ENCODE measurements around the gene POLR2H.
"Not testable (repeated sequence)": the region's sequence is repeated elsewhere in the genome, so short reads cannot be mapped to it uniquely, and the experiment has no call there.

POLR2H gene

GRCh38 chr3:184336547-184337398 lies 24.7 kb upstream of the POLR2H start:
- DNase-seq, result peak; percentile 37

GRCh38 chr3:184337399-184337714 lies 24.2 kb upstream of the POLR2H start, which contains the start of gene FAM131A:
TSS of gene FAM131A (plus strand) at chr3:184337600. CDS start at chr3:184337631, 31 bp downstream.
- DNase-seq, result no peak

GRCh38 chr3:184337981-184338380 lies 23.5 kb upstream of the POLR2H start:
- DNase-seq, result no peak

- no peak for DNase-seq
These were observed 23.0 kb upstream of the POLR2H start for GRCh38 chr3:184338511-184338945.

GRCh38 chr3:184339001-184339400 lies 22.5 kb upstream of the POLR2H start:
- no peak for DNase-seq

GRCh38 chr3:184339451-184340135 lies 21.9 kb upstream of the POLR2H start:
- DNase-seq, result not testable (repeated sequence)

- no peak for DNase-seq
These were observed 19.6 kb upstream of the POLR2H start for GRCh38 chr3:184341925-184342324.

GRCh38 chr3:184343200-184343876 lies 18.2 kb upstream of the POLR2H start:
- no peak for DNase-seq

GRCh38 chr3:184344579-184345316 lies 16.8 kb upstream of the POLR2H start:
- DNase-seq, result no peak

DNA sequence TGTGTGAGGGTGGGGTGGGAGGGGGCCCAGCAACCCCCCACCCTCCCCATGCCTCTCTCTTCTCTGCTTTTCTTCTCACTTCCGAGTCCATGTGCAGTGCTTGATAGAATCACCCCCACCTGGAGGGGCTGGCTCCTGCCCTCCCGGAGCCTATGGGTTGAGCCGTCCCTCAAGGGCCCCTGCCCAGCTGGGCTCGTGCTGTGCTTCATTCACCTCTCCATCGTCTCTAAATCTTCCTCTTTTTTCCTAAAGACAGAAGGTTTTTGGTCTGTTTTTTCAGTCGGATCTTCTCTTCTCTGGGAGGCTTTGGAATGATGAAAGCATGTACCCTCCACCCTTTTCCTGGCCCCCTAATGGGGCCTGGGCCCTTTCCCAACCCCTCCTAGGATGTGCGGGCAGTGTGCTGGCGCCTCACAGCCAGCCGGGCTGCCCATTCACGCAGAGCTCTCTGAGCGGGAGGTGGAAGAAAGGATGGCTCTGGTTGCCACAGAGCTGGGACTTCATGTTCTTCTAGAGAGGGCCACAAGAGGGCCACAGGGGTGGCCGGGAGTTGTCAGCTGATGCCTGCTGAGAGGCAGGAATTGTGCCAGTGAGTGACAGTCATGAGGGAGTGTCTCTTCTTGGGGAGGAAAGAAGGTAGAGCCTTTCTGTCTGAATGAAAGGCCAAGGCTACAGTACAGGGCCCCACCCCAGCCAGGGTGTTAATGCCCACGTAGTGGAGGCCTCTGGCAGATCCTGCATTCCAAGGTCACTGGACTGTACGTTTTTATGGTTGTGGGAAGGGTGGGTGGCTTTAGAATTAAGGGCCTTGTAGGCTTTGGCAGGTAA lies 16.0 kb upstream of the POLR2H start:
- DNase-seq, result peak; percentile 91

- no peak for DNase-seq
These were observed 14.9 kb upstream of the POLR2H start for GRCh38 chr3:184346480-184347190.

- peak; percentile 79 for DNase-seq
These were observed 14.0 kb upstream of the POLR2H start for GRCh38 chr3:184347321-184348056.

- DNase-seq, result no peak
These were observed 13.5 kb upstream of the POLR2H start for GRCh38 chr3:184348057-184348382.

DNA sequence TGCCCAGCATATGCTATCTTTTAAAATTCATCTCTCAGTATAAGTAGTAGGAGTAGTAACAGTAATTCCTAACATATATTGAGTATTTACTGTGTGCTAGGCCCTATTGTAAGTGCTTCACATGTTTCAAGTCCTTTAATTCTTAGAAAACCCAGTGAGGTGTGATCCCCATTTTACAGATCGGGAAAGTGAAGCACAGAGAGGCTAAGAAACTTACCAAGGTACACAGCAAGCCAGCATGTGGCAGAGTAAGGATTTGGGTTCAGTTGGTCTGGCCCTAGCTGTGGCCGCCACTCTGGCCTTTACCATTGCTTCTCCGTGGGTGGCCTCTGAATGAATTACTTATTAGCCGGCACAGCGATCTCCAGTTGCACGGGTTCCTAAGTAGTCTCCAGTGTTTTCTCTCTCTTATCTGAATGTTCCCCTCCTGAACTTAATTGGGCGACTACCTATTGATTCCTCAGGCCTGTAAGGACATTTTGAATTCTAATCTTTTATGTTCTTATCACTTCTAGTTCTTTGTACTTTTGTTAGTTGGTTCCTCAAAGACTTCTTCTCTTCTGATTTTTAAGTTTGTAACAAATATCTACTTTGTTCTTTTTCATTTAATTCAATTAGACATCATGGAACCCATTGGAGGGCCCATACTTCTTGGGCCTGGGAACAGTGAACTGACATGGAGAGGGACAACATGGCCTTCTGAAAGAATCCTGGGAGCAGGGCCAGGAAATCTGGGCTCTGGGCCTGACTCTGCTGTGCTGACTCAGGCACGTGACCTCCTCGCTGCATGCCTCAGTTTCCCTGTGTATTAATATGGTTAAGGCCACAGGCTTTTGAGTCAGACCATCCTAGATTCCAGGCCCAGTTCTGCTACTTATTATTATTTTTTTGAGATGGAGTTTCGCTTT lies 11.7 kb upstream of the POLR2H start:
- DNase-seq, result no peak

GRCh38 chr3:184350618-184351017 lies 10.9 kb upstream of the POLR2H start:
- DNase-seq, result no peak

DNA sequence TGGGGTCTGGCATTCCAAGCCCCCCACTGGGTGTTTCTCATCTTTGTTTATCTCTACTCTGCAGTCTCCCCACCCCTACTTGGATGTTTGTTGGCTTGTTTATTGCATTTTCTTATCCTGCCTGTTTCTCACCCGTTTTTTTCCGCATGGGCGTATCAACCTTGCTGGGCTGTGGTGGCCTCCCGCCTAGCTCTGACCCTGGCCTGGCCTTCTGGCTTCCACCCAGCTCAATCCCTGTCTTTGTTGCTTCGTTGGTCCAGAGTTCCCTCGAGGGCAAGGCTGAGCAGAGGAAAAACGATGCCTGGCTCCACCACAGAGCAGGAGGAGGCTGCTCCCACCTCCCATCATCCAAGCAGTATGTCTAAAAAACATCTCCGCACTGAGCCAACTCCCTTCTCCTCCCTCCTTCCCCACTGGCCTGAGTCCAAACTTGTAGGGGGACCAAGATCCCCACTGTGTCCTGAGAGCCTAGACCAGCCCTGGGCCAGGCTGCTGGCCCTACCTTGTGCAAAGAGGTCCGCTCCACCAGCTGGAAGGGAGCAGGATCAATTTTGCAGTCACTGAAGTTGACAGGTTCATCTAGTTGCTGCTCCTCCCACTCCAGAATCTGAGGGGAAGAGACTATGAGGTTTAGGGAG lies 9.9 kb upstream of the POLR2H start:
- no peak for DNase-seq

- DNase-seq, result no peak
These were observed 9.2 kb upstream of the POLR2H start for GRCh38 chr3:184352149-184352785.

DNA sequence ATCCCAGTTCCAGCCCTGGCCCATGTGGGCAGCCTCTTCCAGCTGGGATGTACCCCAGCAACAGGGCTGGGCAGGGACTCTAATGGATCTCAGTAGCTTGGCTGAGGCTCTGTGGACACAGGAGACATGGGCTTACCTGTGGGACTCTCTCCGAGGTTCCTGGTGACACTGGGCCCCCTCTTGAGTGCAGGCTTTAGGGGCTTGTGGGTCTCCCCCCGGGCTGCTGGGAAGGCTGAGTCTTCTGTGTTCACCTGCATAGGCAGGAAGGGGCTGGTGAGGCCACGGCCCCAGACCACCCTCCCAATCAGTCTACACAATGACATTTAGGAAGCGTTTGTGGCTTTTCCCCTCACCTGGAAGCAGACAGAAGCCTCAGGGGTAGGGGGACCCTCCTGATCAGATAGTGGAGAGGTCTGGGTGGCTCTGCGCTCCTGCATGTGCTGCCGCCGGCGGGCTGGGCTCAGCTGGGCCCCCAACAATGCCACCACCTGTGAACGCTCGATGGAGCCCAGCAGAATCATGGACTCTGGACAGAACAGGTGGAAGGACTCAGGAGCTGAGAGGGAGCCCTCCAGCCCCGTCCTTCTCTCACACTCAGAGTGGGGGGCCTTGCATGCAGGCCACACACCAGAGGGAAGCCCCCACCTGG lies 8.5 kb upstream of the POLR2H start:
- DNase-seq, result no peak

All from OCI-M1 (cell line).